NB4 (cell line): ENCODE results near the gene HRH2.
A peak's percentile ranks its signal among the peaks of the same experiment; 100 is the strongest.

Source experiments
- DNase-seq: peaks from one replicate; pipeline ENCODE4 v3.0.0; 2010; ENCODE audit warnings: low read depth
- H3K4me3 ChIP-seq: one replicate; pipeline ENCODE4 v1.5.1; 2011; ENCODE audit warnings: mild to moderate bottlenecking, low read depth, low read length, moderate library complexity
- MYC ChIP-seq: IDR thresholded peaks from 2 replicates; pipeline ENCODE4 v1.6.1; 2011; ENCODE audit warnings: low read depth, low read length
- POLR2A ChIP-seq: IDR thresholded peaks from 2 replicates; pipeline ENCODE4 v1.6.1; 2011; ENCODE audit warnings: mild to moderate bottlenecking; ENCODE audit not compliant: insufficient read length; ENCODE audit errors: extremely low read depth
- TF ChIP-seq, protein P1 (sequence below): IDR thresholded peaks from one replicate; pipeline ENCODE4 v1.5.1; 2012; ENCODE audit warnings: low read depth, low read length
- TF ChIP-seq, protein P2 (sequence below): IDR thresholded peaks from 2 replicates; pipeline ENCODE4 v1.6.1; 2011; ENCODE audit warnings: low read depth, low read length

HRH2 gene

DNA sequence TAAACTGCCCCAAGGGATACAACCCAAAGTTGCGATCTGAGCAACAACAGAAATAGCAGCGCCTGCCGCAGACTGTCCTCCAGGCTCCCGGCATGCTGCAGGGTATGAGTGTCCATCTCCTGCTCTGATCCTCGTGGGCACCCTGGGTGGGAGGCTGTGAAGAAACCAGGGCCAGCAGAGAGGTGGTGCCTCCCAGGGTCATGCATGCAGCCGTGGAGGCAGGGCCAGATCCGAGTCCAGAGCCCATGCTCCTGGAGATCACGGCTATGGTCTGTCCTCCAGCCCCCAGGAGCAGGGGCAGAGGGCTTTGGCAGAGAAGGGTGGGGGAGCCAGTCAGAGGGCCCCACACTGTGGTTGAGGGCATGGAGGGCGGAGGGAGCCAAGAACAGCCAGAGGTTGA lies 29.0 kb downstream of the HRH2 start:
- TF ChIP-seq, protein P1, sequence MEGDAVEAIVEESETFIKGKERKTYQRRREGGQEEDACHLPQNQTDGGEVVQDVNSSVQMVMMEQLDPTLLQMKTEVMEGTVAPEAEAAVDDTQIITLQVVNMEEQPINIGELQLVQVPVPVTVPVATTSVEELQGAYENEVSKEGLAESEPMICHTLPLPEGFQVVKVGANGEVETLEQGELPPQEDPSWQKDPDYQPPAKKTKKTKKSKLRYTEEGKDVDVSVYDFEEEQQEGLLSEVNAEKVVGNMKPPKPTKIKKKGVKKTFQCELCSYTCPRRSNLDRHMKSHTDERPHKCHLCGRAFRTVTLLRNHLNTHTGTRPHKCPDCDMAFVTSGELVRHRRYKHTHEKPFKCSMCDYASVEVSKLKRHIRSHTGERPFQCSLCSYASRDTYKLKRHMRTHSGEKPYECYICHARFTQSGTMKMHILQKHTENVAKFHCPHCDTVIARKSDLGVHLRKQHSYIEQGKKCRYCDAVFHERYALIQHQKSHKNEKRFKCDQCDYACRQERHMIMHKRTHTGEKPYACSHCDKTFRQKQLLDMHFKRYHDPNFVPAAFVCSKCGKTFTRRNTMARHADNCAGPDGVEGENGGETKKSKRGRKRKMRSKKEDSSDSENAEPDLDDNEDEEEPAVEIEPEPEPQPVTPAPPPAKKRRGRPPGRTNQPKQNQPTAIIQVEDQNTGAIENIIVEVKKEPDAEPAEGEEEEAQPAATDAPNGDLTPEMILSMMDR, result no peak
- TF ChIP-seq POLR2A (no peak), MYC (no peak)
- TF ChIP-seq, protein P2, sequence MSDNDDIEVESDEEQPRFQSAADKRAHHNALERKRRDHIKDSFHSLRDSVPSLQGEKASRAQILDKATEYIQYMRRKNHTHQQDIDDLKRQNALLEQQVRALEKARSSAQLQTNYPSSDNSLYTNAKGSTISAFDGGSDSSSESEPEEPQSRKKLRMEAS, result no peak
- DNase-seq, result no peak
- no peak overlapping the region for H3K4me3 ChIP-seq

DNA sequence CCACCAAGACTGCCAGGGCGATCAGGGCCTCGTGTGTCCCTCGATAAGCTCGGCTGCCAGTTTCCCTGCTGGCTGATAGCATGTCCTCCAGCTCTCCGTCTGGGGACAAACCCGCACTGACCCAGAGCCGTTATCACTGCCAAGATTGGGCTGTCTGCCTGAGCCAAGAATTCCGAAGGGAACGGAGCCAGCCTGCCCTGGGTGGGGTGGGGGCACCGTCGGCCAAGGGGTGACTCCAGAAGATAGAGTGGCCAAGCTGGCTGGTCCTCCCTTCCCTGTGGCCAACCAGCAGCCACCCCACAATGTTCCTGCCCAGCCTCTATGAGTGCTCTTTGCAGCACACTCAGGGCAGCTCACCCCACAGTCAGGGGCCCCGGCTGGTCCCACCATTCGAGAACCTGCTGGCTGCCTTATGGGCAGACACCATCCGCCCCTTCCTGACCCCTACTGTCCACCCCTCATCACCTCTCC lies 29.4 kb downstream of the HRH2 start:
- H3K4me3 ChIP-seq, result no peak overlapping the region
- no peak for TF ChIP-seq MYC
- TF ChIP-seq POLR2A, result no peak
- TF ChIP-seq, protein P1, result no peak
- TF ChIP-seq, protein P2, result no peak
- DNase-seq, result no peak

DNA sequence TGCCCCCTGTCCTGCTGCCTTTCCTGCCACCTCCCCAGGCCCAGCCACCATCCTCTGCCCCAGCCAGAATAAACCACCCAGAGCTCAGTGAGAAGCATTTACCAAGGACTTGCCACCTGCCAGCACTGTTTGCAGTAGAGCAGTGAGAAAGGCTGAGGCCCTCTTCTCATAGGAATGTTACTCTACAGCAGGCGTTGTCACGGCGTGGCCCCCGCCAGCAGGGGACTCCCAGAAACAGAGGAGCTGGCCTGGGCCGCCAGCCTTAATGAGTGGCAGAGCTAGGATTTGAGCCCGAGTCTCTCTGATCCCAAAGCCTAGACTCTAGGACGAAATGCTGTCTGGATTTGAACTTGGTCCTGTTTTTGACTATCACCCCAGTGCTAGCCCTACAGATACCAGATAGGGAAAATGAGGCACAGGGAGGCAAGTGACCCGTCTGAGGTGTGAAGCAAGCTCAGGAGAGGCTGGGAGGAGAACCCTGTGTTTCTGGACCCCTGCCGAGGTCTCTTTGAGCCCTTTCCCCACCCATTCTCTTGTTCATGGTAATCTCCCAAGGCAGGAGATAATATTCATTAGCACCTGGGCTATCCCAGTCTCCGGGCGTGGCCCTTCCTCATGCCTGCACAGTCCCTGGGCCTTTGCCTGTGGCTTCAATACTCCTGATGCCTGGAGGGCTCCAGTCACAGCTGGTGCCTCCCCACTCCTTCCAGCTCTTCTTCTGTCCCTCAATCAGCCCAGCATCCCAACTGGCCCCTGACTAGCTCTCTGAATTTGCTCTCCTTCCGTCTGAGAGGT lies 30.7 kb downstream of the HRH2 start:
- no peak for DNase-seq
- TF ChIP-seq MYC (no peak), POLR2A (no peak)
- TF ChIP-seq, protein P1, result no peak
- TF ChIP-seq, protein P2, result no peak
- no peak overlapping the region for H3K4me3 ChIP-seq

DNA sequence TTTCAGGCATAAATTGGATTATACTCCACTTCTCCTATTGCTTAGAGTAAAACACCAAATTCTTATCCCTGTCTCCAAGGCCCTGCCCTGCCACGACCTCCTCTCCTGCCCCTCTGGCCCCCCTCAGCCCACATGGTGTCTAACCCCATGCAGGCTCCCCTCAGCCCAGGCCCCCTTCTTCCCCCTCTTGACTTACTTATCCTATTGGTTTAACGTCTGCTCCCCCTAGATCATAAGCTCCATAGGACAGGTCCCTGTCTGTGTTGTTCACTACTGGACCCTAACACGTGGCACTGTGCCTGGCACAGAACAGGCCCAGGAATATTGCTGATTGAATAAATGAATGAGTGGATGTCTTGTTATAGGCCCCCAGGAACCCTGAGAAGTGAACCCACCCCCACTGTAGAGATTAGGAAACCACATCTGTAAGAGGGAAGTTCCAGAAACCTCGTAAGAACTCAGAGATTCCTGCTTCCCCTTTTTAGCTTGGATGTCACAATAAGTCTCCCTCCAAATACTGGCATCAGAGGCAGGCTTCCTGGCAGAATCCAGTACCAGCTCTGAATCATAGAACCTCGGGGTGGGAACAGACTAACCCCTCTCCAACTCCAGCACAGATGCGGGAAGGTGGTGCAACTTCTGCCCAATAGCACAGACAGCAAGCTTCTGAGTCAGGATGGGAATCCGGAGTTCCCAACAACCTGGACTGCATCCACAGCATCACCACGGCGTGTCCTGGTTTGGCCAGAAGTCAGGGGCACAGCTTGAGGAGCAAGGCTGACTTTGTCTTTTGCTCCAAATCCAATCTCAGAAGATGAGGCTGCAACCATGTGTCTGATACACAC lies 31.5 kb downstream of the HRH2 start:
- peak; percentile 88 for DNase-seq
- no peak overlapping the region for H3K4me3 ChIP-seq
- TF ChIP-seq POLR2A (no peak), MYC (0 out of 2 replicates have a peak, but pooled peaks have one; percentile 22)
- TF ChIP-seq, protein P1, result no peak
- TF ChIP-seq, protein P2, result peak; percentile 55; the same call in 1 of the 2 replicates

DNA sequence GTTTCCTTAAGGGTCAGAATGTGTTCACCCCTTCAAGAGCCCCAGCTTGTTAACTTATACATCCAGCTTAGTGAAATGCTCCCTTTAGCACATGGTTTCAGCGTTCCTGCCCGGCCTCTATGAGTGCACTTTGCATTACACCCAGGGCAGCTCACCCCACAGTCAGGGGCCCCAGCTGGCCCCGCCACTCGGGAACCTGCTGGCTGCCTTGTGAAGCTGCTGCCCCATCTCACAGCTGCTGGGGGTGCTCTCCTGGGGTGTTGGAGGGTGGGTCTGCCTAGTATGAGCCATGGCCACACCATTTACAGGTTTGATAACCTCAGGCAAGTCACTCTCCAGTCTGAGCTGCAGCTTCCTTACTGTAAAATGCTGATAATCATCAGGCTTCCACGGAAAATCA lies 32.2 kb downstream of the HRH2 start:
- peak; percentile 44 for DNase-seq
- TF ChIP-seq POLR2A, result no peak
- TF ChIP-seq, protein P1, result no peak
- TF ChIP-seq, protein P2, result no peak
- no peak overlapping the region for H3K4me3 ChIP-seq
